RWPE1 (cell line): ENCODE data around the gene FHOD3.
A peak's percentile ranks its signal among the peaks of the same experiment; 100 is the strongest.

Experiments
- CTCF ChIA-PET: fragments of 350-600 bp; sonication (Branson Sonifier 250); formaldehyde crosslinking; extraction: SDS; loops from one replicate; lab custom pipeline; 2021; lab: Yijun Ruan, JAX
- POLR2A ChIA-PET: fragments of 400-600 bp; formaldehyde crosslinking; extraction: SDS; loops from one replicate; lab custom pipeline; 2020; ENCODE audit warnings: antibody characterized with exemption; ENCODE audit not compliant: low non-redundant PET; lab: Yijun Ruan, JAX
- DNase-seq: peaks from one replicate; pipeline ENCODE4 v3.0.0; 2012; ENCODE audit warnings: low spot score
- H3K27ac ChIP-seq: fragments of 450-650 bp; 2 replicates; pipeline ENCODE4 v1.5.1; 2017
- CTCF ChIP-seq: fragments of 450-650 bp; conservative IDR thresholded peaks from 2 replicates; pipeline ENCODE4 v1.5.1; 2017; ENCODE audit warnings: low read depth, mild to moderate bottlenecking

Gene FHOD3

GRCh38 chr18:36527740-36528455, 230.4 kb downstream of the FHOD3 start:
- POLR2A ChIA-PET, result no interaction called here
- DNase-seq, result no peak
- TF ChIP-seq CTCF, result no peak
- no peak overlapping the region for H3K27ac ChIP-seq
- CTCF ChIA-PET, result no interaction called here

GRCh38 chr18:36529747-36530146, 232.2 kb downstream of the FHOD3 start:
- POLR2A ChIA-PET, result no interaction called here
- no peak for TF ChIP-seq CTCF
- DNase-seq, result no peak
- CTCF ChIA-PET, result no interaction called here
- no peak overlapping the region for H3K27ac ChIP-seq

GRCh38 chr18:36530676-36531405, 233.3 kb downstream of the FHOD3 start:
- CTCF ChIA-PET, result no interaction called here
- DNase-seq, result no peak
- POLR2A ChIA-PET, result no interaction called here
- TF ChIP-seq CTCF, result no peak
- no peak overlapping the region for H3K27ac ChIP-seq

GRCh38 chr18:36531636-36532035, 234.1 kb downstream of the FHOD3 start:
- POLR2A ChIA-PET, result no interaction called here

GRCh38 chr18:36532394-36532793, 234.9 kb downstream of the FHOD3 start:
- TF ChIP-seq CTCF, result no peak
- POLR2A ChIA-PET, result no interaction called here
- DNase-seq, result peak; percentile 1
- no peak overlapping the region for H3K27ac ChIP-seq
- CTCF ChIA-PET, result no interaction called here

More at GRCh38 chr18:36531636-36532035, 234.1 kb downstream of the FHOD3 start:
- TF ChIP-seq CTCF, result no peak
- CTCF ChIA-PET, result no interaction called here
- DNase-seq, result no peak
- H3K27ac ChIP-seq, result no peak overlapping the region

- no peak overlapping the region for H3K27ac ChIP-seq
- no peak for TF ChIP-seq CTCF
- CTCF ChIA-PET, result no interaction called here
- POLR2A ChIA-PET, result no interaction called here
- no peak for DNase-seq
Measured at GRCh38 chr18:36532815-36533214, 235.3 kb downstream of the FHOD3 start.
